ENCODE data around the gene NHSL2. TPM values are rescaled to one million over a fixed set of nuclear protein-coding genes. Genes with fewer than 3 reads are reported as not detected.

Gene NHSL2
- total RNA-seq, 2 experiments from 2014 or later: 0.58 to 0.88 TPM

GRCh38 chrX:72079607-72080006, 169.0 kb downstream of the NHSL2 start:
- no peak for TF ChIP-seq CTCF (IDR thresholded peaks at IDR 0.05)
- Mint-ChIP-seq H3K4me1 (ENCODE audit: low read depth) (peaks cover 3% of the 10 kb centered on the region), H3K4me3 (no peak overlapping the region), H3K27ac (no peak overlapping the region), H3K36me3 (ENCODE audit: low read depth) (no peaks in the 10 kb centered on the region), H3K9me3 (no peaks in the 10 kb centered on the region), H3K27me3 (peaks cover 3% of the 10 kb centered on the region)
- CTCF ChIA-PET: no interaction called here
- POLR2A ChIA-PET: no interaction called here
- no peak for ATAC-seq
- intact Hi-C loops (cut with micrococcal nuclease): no loop called here
- no peak for DNase-seq

GRCh38 chrX:72080150-72080549, 169.5 kb downstream of the NHSL2 start:
- no peak for DNase-seq
- no peak for TF ChIP-seq CTCF (IDR thresholded peaks at IDR 0.05)
- Mint-ChIP-seq H3K36me3 (ENCODE audit: low read depth) (no peaks in the 10 kb centered on the region), H3K27ac (no peak overlapping the region), H3K4me3 (no peak overlapping the region), H3K4me1 (ENCODE audit: low read depth) (peaks cover 3% of the 10 kb centered on the region), H3K9me3 (no peaks in the 10 kb centered on the region), H3K27me3 (peaks cover 3% of the 10 kb centered on the region)
- ChIA-PET CTCF (no interaction called here), POLR2A (no interaction called here)
- intact Hi-C loops (cut with micrococcal nuclease): no loop called here
- ATAC-seq: no peak

GRCh38 chrX:72080800-72081199, 170.2 kb downstream of the NHSL2 start:
- no peaks in the 10 kb centered on the region for H3K27me3 Mint-ChIP-seq
- ChIA-PET CTCF (no interaction called here), POLR2A (no interaction called here)
- no peak overlapping the region for H3K27ac Mint-ChIP-seq
- no peak for ATAC-seq
- peaks cover 3% of the 10 kb centered on the region for H3K4me1 Mint-ChIP-seq (ENCODE audit: low read depth)
- no peaks in the 10 kb centered on the region for H3K36me3 Mint-ChIP-seq (ENCODE audit: low read depth)
- no peak overlapping the region for H3K4me3 Mint-ChIP-seq
- H3K9me3 Mint-ChIP-seq: no peaks in the 10 kb centered on the region
- intact Hi-C loops (cut with micrococcal nuclease): no loop called here
- TF ChIP-seq CTCF (IDR thresholded peaks at IDR 0.05): no peak
- no peak for DNase-seq

DNA sequence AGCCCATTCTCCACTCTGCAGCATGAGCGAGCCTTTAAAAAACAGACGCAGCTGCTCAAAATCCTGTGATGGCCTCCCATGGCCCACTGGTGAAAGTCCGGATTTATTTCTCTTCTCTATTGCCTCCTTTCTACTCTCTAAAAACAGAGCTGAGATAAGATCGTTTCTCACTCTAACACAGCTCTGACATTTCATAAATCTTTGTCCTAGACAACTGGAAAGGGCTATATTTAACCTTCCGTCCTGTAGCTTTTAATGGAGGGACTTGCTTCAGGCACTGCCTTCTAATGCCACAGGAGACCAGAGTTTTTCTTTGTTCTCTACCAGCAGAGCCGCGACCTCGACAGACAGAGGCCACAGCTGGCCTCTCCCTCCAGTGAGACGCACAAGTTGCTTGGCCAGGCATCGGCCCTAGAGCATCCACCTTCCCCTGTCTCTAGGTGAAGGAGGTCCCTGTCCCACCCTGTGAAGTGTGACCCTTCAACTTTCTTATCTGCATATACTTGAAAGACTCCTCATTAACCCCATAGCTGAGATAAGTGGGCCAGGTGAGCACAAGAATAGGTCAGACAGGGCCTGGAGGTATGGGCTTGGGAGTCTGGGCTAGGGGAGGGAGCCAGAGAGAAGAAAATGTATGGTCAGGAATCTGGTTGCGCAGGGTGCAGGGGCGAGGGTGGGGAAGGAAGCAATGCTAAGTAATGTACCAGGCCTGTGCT, 171.1 kb downstream of the NHSL2 start:
- H3K4me3 Mint-ChIP-seq: no peak overlapping the region
- H3K4me1 Mint-ChIP-seq (ENCODE audit: low read depth): peaks cover 3% of the 10 kb centered on the region
- intact Hi-C loops (cut with micrococcal nuclease): no loop called here
- POLR2A ChIA-PET: no interaction called here
- CTCF ChIA-PET: no interaction called here
- H3K36me3 Mint-ChIP-seq (ENCODE audit: low read depth): no peaks in the 10 kb centered on the region
- H3K27ac Mint-ChIP-seq: no peak overlapping the region
- ATAC-seq (no peak), DNase-seq (no peak)
- no peak for TF ChIP-seq CTCF (IDR thresholded peaks at IDR 0.05)
- H3K27me3 Mint-ChIP-seq: no peaks in the 10 kb centered on the region
- H3K9me3 Mint-ChIP-seq: no peaks in the 10 kb centered on the region

DNA sequence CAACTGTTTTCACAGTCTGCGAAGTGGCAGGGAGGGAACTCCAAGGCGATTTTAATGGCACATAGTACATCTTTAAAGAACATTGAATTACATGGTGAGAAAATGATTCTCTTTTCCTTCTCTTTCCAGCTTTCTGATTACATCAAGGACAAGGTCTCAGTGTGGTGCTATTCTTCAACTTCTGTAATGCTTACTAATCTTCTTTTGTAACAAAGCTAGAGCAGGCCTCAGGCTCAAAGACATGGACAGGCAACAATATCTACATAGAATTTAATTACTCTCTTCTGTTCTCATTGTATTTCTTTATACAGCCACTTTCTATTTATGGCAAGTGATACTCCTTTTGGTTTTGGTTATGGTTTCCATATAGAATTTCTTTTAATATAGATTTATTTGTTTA, 172.6 kb downstream of the NHSL2 start:
- no peak overlapping the region for H3K27ac Mint-ChIP-seq
- CTCF ChIA-PET: no interaction called here
- no peaks in the 10 kb centered on the region for H3K36me3 Mint-ChIP-seq (ENCODE audit: low read depth)
- POLR2A ChIA-PET: no interaction called here
- peaks cover 2% of the 10 kb centered on the region for H3K4me1 Mint-ChIP-seq (ENCODE audit: low read depth)
- intact Hi-C loops (cut with micrococcal nuclease): no loop called here
- no peak overlapping the region for H3K4me3 Mint-ChIP-seq
- H3K27me3 Mint-ChIP-seq: no peaks in the 10 kb centered on the region
- DNase-seq (no peak), ATAC-seq (no peak)
- TF ChIP-seq CTCF (IDR thresholded peaks at IDR 0.05): no peak
- no peaks in the 10 kb centered on the region for H3K9me3 Mint-ChIP-seq
